C4-2B (cell line): ENCODE data around the gene SPIRE2.
A peak's percentile ranks its signal among the peaks of the same experiment; 100 is the strongest.

Source experiments
- H3K27ac ChIP-seq: fragments of 450-650 bp; 2 replicates; pipeline ENCODE4 v1.5.1; 2017
- CTCF ChIP-seq: fragments of 450-650 bp; conservative IDR thresholded peaks from 2 replicates; pipeline ENCODE4 v1.5.1; 2017; ENCODE audit warnings: mild to moderate bottlenecking
- ZFX ChIP-seq: fragments of 450-650 bp; IDR thresholded peaks from 2 replicates; pipeline ENCODE4 v1.6.1; 2017

Gene SPIRE2

GRCh38 chr16:89908236-89908635 is 80.0 kb downstream of the SPIRE2 start:
- H3K27ac ChIP-seq: no peak overlapping the region
- no peak for TF ChIP-seq ZFX
- no peak for TF ChIP-seq CTCF

GRCh38 chr16:89909777-89910716 is 81.8 kb downstream of the SPIRE2 start:
- H3K27ac ChIP-seq: peak overlapping the region; percentile 57
- TF ChIP-seq CTCF (peak; percentile 93), ZFX (no peak)

- peak overlapping the region; percentile 57; the same call in 1 of the 2 replicates for H3K27ac ChIP-seq
- TF ChIP-seq CTCF (0 out of 2 replicates have a peak, but pooled peaks have one; percentile 37), ZFX (no peak)
Observed at GRCh38 chr16:89910717-89911354, 82.6 kb downstream of the SPIRE2 start.

- H3K27ac ChIP-seq: no peak overlapping the region
- no peak for TF ChIP-seq CTCF
- no peak for TF ChIP-seq ZFX
Observed at GRCh38 chr16:89911375-89911774, 83.1 kb downstream of the SPIRE2 start.

GRCh38 chr16:89912143-89912542 is 83.9 kb downstream of the SPIRE2 start:
- TF ChIP-seq CTCF: no peak
- TF ChIP-seq ZFX: no peak
- no peak overlapping the region for H3K27ac ChIP-seq

GRCh38 chr16:89912627-89913026 is 84.4 kb downstream of the SPIRE2 start:
- H3K27ac ChIP-seq: no peak overlapping the region
- no peak for TF ChIP-seq CTCF
- TF ChIP-seq ZFX: no peak
